H1 (cell line): ENCODE data around the gene ASAP3. TPM values are rescaled to one million over a fixed set of nuclear protein-coding genes. Genes with fewer than 3 reads are reported as not detected.
A peak's percentile ranks its signal among the peaks of the same experiment; 100 is the strongest.

ENCODE experiments used
- CTCF ChIA-PET: fragments of 300-600 bp; sonication (Branson Sonifier 250); formaldehyde crosslinking; loops from one replicate; lab custom pipeline; 2021; ENCODE audit not compliant: partially characterized antibody; lab: Charles Lee
- POLR2A ChIA-PET: fragments of 300-600 bp; sonication (Branson Sonifier 250); formaldehyde crosslinking; loops from one replicate; lab custom pipeline; 2021; ENCODE audit warnings: inconsistent platforms; ENCODE audit not compliant: partially characterized antibody; lab: Charles Lee
- DNase-seq, 2 experiments: peaks; one replicate each; pipeline versions ENCODE4 v3.0.0 to v3.0.0-alpha.2; 2010 to 2022; ENCODE audit warnings: low spot score in 2 of 2, low read depth in 1 of 2, mixed read lengths in 1 of 2
- FAIRE-seq: peaks from 2 replicates; lab custom pipeline; 2011; peaks lifted over from hg19 to GRCh38; lab: Jason Lieb, UNC
- H2AFZ ChIP-seq: 2 replicates; pipeline ENCODE4 v1.8.1; 2012; ENCODE audit warnings: low read length, inconsistent platforms
- H2AK5ac ChIP-seq: 2 replicates; pipeline ENCODE4 v1.6.1; 2013; ENCODE audit warnings: low read depth, low read length
- H2BK120ac ChIP-seq: replicated peaks from 2 replicates; pipeline ENCODE3; 2013; ENCODE audit warnings: low read depth, low read length, inconsistent platforms
- H2BK12ac ChIP-seq: 2 replicates; pipeline ENCODE4 v1.6.1; 2013; ENCODE audit warnings: low read depth, low read length
- H2BK15ac ChIP-seq: 2 replicates; pipeline ENCODE4 v1.6.1; 2013; ENCODE audit warnings: low read length
- H2BK20ac ChIP-seq: 2 replicates; pipeline ENCODE4 v1.6.1; 2013; ENCODE audit warnings: low read length
- H2BK5ac ChIP-seq: 2 replicates; pipeline ENCODE4 v1.6.1; 2013; ENCODE audit warnings: low read depth, low read length
- H3K14ac ChIP-seq: 2 replicates; pipeline ENCODE4 v1.6.1; 2013; ENCODE audit warnings: inconsistent platforms; ENCODE audit not compliant: insufficient read length
- H3K18ac ChIP-seq: 2 replicates; pipeline ENCODE4 v1.6.1; 2013; ENCODE audit warnings: low read length; ENCODE audit errors: extremely low read depth
- H3K23ac ChIP-seq: 2 replicates; pipeline ENCODE4 v1.6.1; 2013; ENCODE audit warnings: inconsistent platforms; ENCODE audit not compliant: insufficient read length
- H3K23me2 ChIP-seq: 2 replicates; pipeline ENCODE4 v1.6.1; 2013; ENCODE audit warnings: low read depth, low read length
- H3K27ac ChIP-seq: 2 replicates; pipeline ENCODE4 v1.6.1; 2011; ENCODE audit warnings: low read depth, low read length, inconsistent platforms
- H3K27me3 ChIP-seq, 4 experiments: replicated peaks in 1 of 4; 1 replicate in 1 of 4; 2 replicates in 3 of 4; pipeline versions ENCODE4 v1.6.1 to v1.8.1; 2011 to 2013; ENCODE audit warnings: low read length in 3 of 4, mild to moderate bottlenecking in 3 of 4, inconsistent platforms in 2 of 4, mixed read lengths in 2 of 4, moderate library complexity in 1 of 4; ENCODE audit not compliant: control insufficient read depth in 3 of 4, insufficient read depth in 3 of 4; ENCODE audit errors: extremely low read depth in 1 of 4
- H3K36me3 ChIP-seq, 4 experiments: 2 replicates each; pipeline versions ENCODE4 v1.6.1 to v1.8.1; 2011 to 2013; ENCODE audit warnings: mild to moderate bottlenecking in 4 of 4, low read length in 3 of 4, moderate library complexity in 2 of 4, control low read depth in 1 of 4, inconsistent platforms in 1 of 4; ENCODE audit not compliant: insufficient read depth in 4 of 4, control insufficient read depth in 2 of 4
- H3K4ac ChIP-seq: replicated peaks from 2 replicates; pipeline ENCODE3; 2013; ENCODE audit warnings: low read length, low read depth, mixed read lengths, inconsistent platforms; ENCODE audit not compliant: insufficient read length
- H3K4me1 ChIP-seq, 4 experiments: replicated peaks in 1 of 4; 1 replicate in 1 of 4; 2 replicates in 3 of 4; pipeline versions ENCODE4 v1.6.1 to v1.8.1; 2011 to 2013; ENCODE audit warnings: low read length in 3 of 4, inconsistent platforms in 2 of 4, mixed read lengths in 1 of 4; ENCODE audit not compliant: insufficient read depth in 4 of 4, control insufficient read depth in 3 of 4
- H3K4me2 ChIP-seq, 2 experiments: 2 replicates each; pipeline versions ENCODE4 v1.6.1 to v1.8.1; 2011 to 2013; ENCODE audit warnings: low read depth in 2 of 2, low read length in 2 of 2, control low read depth in 1 of 2, inconsistent platforms in 1 of 2, mild to moderate bottlenecking in 1 of 2; ENCODE audit not compliant: insufficient read depth in 1 of 2
- H3K4me3 ChIP-seq, 4 experiments: fragments of 200-600, 300-600 bp in 1 of 4; sonication (generic), shearing (Covaris generic), sonication (Bioruptor Twin) in 1 of 4; 2 replicates each; pipeline versions ENCODE4 v1.5.1 to v1.8.1; 2011 to 2016; ENCODE audit warnings: low read length in 4 of 4, low read depth in 3 of 4, control low read depth in 2 of 4, inconsistent platforms in 2 of 4, mild to moderate bottlenecking in 2 of 4, mixed read lengths in 1 of 4, moderate library complexity in 1 of 4; ENCODE audit not compliant: insufficient read depth in 2 of 4; ENCODE audit errors: extremely low read depth in 1 of 4
- H3K56ac ChIP-seq: replicated peaks from 2 replicates; pipeline ENCODE3; 2013; ENCODE audit warnings: low read depth, mild to moderate bottlenecking, mixed read lengths, low read length, inconsistent platforms; ENCODE audit not compliant: insufficient read length
- H3K79me1 ChIP-seq: 2 replicates; pipeline ENCODE4 v1.6.1; 2013; ENCODE audit warnings: low read depth, low read length, control low read depth
- H3K79me2 ChIP-seq, 2 experiments: 2 replicates each; pipeline versions ENCODE4 v1.6.1 to v1.8.1; 2012 to 2013; ENCODE audit warnings: low read length in 2 of 2, mild to moderate bottlenecking in 2 of 2, inconsistent platforms in 1 of 2; ENCODE audit not compliant: insufficient read depth in 2 of 2, control insufficient read depth in 1 of 2
- H3K9ac ChIP-seq, 4 experiments: replicated peaks in 1 of 4; 1 replicate in 1 of 4; 2 replicates in 3 of 4; pipeline versions ENCODE4 v1.6.1 to v1.8.1; 2011 to 2013; ENCODE audit warnings: low read depth in 3 of 4, low read length in 3 of 4, control low read depth in 2 of 4, mild to moderate bottlenecking in 2 of 4, moderate library complexity in 2 of 4, inconsistent platforms in 1 of 4; ENCODE audit errors: extremely low read depth in 1 of 4
- H3K9me3 ChIP-seq, 2 experiments: 2 replicates each; pipeline versions ENCODE4 v1.6.1 to v1.8.1; 2012 to 2013; ENCODE audit warnings: mild to moderate bottlenecking in 2 of 2, moderate library complexity in 2 of 2, control low read depth in 1 of 2, inconsistent platforms in 1 of 2, low read depth in 1 of 2, low read length in 1 of 2, mixed read lengths in 1 of 2; ENCODE audit not compliant: insufficient read depth in 2 of 2
- H4K20me1 ChIP-seq, 2 experiments: replicated peaks in 1 of 2; 2 replicates each; pipeline versions ENCODE3 to v1.8.1; 2011 to 2013; ENCODE audit warnings: inconsistent platforms in 2 of 2, low read length in 2 of 2, mild to moderate bottlenecking in 1 of 2; ENCODE audit not compliant: insufficient read depth in 2 of 2, control insufficient read depth in 1 of 2
- H4K5ac ChIP-seq: 2 replicates; pipeline ENCODE4 v1.6.1; 2013; ENCODE audit warnings: low read length, low read depth, mixed read lengths, inconsistent platforms; ENCODE audit not compliant: insufficient read length
- H4K8ac ChIP-seq: 2 replicates; pipeline ENCODE4 v1.8.0; 2013; ENCODE audit warnings: mild to moderate bottlenecking, moderate library complexity, low read length, inconsistent platforms; ENCODE audit not compliant: insufficient read depth; ENCODE audit errors: extremely low read depth
- H4K91ac ChIP-seq: replicated peaks from 2 replicates; pipeline ENCODE3; 2013; ENCODE audit warnings: low read length, mixed read lengths, inconsistent platforms; ENCODE audit not compliant: insufficient read length
- CEBPB ChIP-seq: IDR thresholded peaks from 2 replicates; pipeline ENCODE4 v1.6.1; 2012; ENCODE audit warnings: low read depth, low read length
- JUN ChIP-seq: IDR thresholded peaks from 2 replicates; pipeline ENCODE4 v1.6.1; 2011; ENCODE audit warnings: low read depth, mild to moderate bottlenecking, improper control_type of control experiment, low read length
- KDM1A ChIP-seq: fragments of 200-600, 300-600 bp; sonication (generic); IDR thresholded peaks from 2 replicates; pipeline ENCODE4 v1.7.1; 2016; ENCODE audit warnings: mild to moderate bottlenecking, low read length, borderline replicate concordance
- NRF1 ChIP-seq: IDR thresholded peaks from 2 replicates; pipeline ENCODE4 v1.6.1; 2011; ENCODE audit warnings: mild to moderate bottlenecking, low read depth, low read length, improper control_type of control experiment
- POU5F1 ChIP-seq: IDR thresholded peaks from 2 replicates; pipeline ENCODE4 v1.6.1; 2011; ENCODE audit warnings: low read depth, mild to moderate bottlenecking, low read length, moderate library complexity
- SIX5 ChIP-seq: IDR thresholded peaks from 2 replicates; pipeline ENCODE4 v1.6.1; 2011; ENCODE audit warnings: mild to moderate bottlenecking, low read depth, low read length
- SRF ChIP-seq: IDR thresholded peaks from 2 replicates; pipeline ENCODE4 v1.6.1; 2011; ENCODE audit warnings: mild to moderate bottlenecking, low read depth, low read length, moderate library complexity
- TAF7 ChIP-seq: optimal IDR thresholded peaks from 2 replicates; pipeline ENCODE3; 2011; ENCODE audit warnings: low read depth, mild to moderate bottlenecking, inconsistent platforms, low read length, moderate library complexity, borderline replicate concordance
- TCF12 ChIP-seq: IDR thresholded peaks from 2 replicates; pipeline ENCODE4 v1.6.1; 2011; ENCODE audit warnings: low read depth, mild to moderate bottlenecking, low read length
- USF2 ChIP-seq: IDR thresholded peaks from 2 replicates; pipeline ENCODE4 v1.6.1; 2011; ENCODE audit warnings: low read length, improper control_type of control experiment
- WGBS, 2 experiments: shearing (Covaris generic) in 1 of 2; methylation state at CpG; one replicate each; pipeline versions ENCODE4 v1.1.6 to v1.1.7; 2013 to 2015; ENCODE audit warnings: low lambda C conversion rate in 2 of 2, mixed read lengths in 2 of 2, inconsistent platforms in 1 of 2, low coverage in 1 of 2, missing lambda C conversion rate in 1 of 2; ENCODE audit not compliant: insufficient replicate concordance in 2 of 2, insufficient coverage in 1 of 2, insufficient read length in 1 of 2; ENCODE audit errors: extremely low coverage in 1 of 2, missing lambda C conversion rate in 1 of 2; 5-methylcytosine and 5-hydroxymethylcytosine counted together
- polyA plus RNA-seq, 7 experiments: library from polyadenylated mRNA; depleted of rRNA in 3 of 7; stranded (reverse) in 5 of 7; unstranded in 2 of 7; fragments of >200 nt in 5 of 7; fragments of 200-250 nt in 2 of 7; gene quantifications; 1 replicate in 5 of 7; 2 replicates in 1 of 7; 4 replicates in 1 of 7; pipeline versions ENCODE4 v1.2.1 to v1.2.3, GENCODE V29; 2011 to 2013; ENCODE audit warnings: missing spikeins in 2 of 7, mixed read lengths in 2 of 7
- total RNA-seq: library from RNA; stranded (reverse); fragmentation: NEBNext Ultra II Directional; extraction: Animal tissue kit (Norgen Biotek cat#: 25700); gene quantifications from 2 replicates; pipeline ENCODE4 v1.2.1, GENCODE V29; 2021

Gene ASAP3
- total and polyA plus RNA-seq, 2 of the 8 experiments (the other 6 are each of a cell fraction or from before 2014, with no cell fraction given), result 53.1 to 58.0 TPM

- POLR2A ChIA-PET, result interaction anchor here (0.8 to 2.4 kb wide), 10 partner anchors 9 to 160 kb away, joined by 3 to 8 read pairs (median 4); partner anchors contain the start of gene RPL11
- Histone ChIP-seq H2BK120ac (no peak overlapping the region), H2BK15ac (no peak overlapping the region), H4K91ac (no peak overlapping the region), H3K18ac (peak overlapping the region; percentile 71), H3K27me3 (peaks cover 3 to 27% (median 18%) of the 10 kb centered on the region in 4 experiments), H3K56ac (no peak overlapping the region), H3K4me2 (peak overlapping the region; percentile 35 to 67), H2BK5ac (no peak overlapping the region), H4K8ac (no peak overlapping the region), H3K79me1 (no peaks in the 10 kb centered on the region), H3K14ac (no peak overlapping the region), H2BK20ac (no peak overlapping the region), H2AK5ac (no peak overlapping the region), H3K4me3 (peak overlapping the region in 2 of 4 experiments; percentile 32 to 78; a peak in 5 of 8 replicates), H3K4me1 (peaks cover 2 to 8% (median 7%) of the 10 kb centered on the region in 4 experiments; a peak in 5 of 7 replicates), H3K23me2 (peaks cover 8% of the 10 kb centered on the region; the same call in 1 of the 2 replicates), H3K36me3 (no peaks in the 10 kb centered on the region), H4K5ac (no peak overlapping the region), H3K27ac (no peak overlapping the region), H3K79me2 (peaks cover 0 to 3% of the 10 kb centered on the region in 2 experiments; a peak in 1 of 4 replicates), H3K9ac (peak overlapping the region in 2 of 4 experiments; percentile 35 to 39; a peak in 2 of 7 replicates), H2BK12ac (peak overlapping the region; percentile 0; the same call in 1 of the 2 replicates), H2AFZ (peak overlapping the region; percentile 78), H3K4ac (no peak overlapping the region), H4K20me1 (peaks cover 3 to 7% of the 10 kb centered on the region in 2 experiments), H3K23ac (no peak overlapping the region), H3K9me3 (no peaks in the 10 kb centered on the region)
- FAIRE-seq (no peak), DNase-seq (no peak)
- WGBS, 2 experiments, result 28% methylated on average over 5 of the region's 5 CpGs; no CpG with 5 or more reads in 1 of the 2 experiments
- CTCF ChIA-PET, result interaction anchor here (0.9 to 16.2 kb wide), 10 partner anchors 9 to 134 kb away, joined by 3 to 230 read pairs (median 6); no protein-coding TSS in a partner anchor
- TF ChIP-seq TCF12, result 0 out of 2 replicates have a peak, but pooled peaks have one; percentile 1
- no peak for TF ChIP-seq CEBPB
- no peak for TF ChIP-seq POU5F1
- TF ChIP-seq NRF1, result no peak
- no peak for TF ChIP-seq SIX5
- peak; percentile 8 for TF ChIP-seq TAF7
- TF ChIP-seq USF2, result no peak
- TF ChIP-seq JUN, result no peak
- TF ChIP-seq SRF, result no peak
- no peak for TF ChIP-seq KDM1A
These were observed 47.6 kb upstream of the ASAP3 start for GRCh38 chr1:23531562-23532094.
